IPS-18c (cell line): ENCODE measurements around the gene KLHL34.

ENCODE experiments used
- H3K4me3 ChIP-seq: 2 replicates; pipeline ENCODE4 v1.7.0; 2013; ENCODE audit warnings: low read depth, mild to moderate bottlenecking, low read length, moderate library complexity; ENCODE audit not compliant: insufficient read depth
- H3K9me3 ChIP-seq: one replicate; pipeline ENCODE4 v1.6.1; 2013; ENCODE audit warnings: mild to moderate bottlenecking, low read length, moderate library complexity; ENCODE audit not compliant: control insufficient read depth, insufficient read depth

Gene KLHL34

DNA sequence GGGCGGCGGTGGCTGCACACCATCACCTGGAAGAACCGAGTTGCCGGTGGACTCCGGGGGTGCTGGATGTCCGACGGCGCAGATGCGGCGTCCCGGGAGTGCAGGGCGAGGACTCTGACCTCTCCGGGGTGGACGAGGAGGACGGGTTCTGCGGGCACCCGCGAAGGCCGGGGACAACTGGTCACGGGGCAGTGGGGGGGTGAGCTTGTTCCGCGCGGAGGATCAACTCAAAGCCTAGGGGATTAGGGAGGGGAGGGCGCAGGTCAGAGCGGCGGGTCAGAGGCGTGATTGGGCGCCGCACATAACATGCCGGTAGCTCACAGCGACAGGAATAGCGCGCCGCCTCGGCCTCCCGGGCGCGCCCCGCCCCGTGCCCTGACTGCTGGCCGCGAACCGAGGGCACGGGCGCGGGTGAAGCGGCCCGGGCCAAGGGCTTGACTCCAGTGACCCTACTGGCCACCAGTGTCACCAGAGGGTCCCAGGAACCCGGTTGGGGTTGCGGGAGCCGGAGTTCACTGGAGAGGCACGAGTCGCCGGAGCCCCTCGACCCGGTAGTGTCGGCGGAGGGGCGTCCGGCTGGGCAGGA, at the start of gene KLHL34:
KLHL34 (minus strand) TSS at position 179 of the 586 bp plus-strand sequence. CDS start 542 bp downstream, outside the sequence.
- no peak within 1 kb of the TSS for H3K4me3 ChIP-seq
- H3K9me3 ChIP-seq = peaks cover 4% of the 10 kb centered on the region

DNA sequence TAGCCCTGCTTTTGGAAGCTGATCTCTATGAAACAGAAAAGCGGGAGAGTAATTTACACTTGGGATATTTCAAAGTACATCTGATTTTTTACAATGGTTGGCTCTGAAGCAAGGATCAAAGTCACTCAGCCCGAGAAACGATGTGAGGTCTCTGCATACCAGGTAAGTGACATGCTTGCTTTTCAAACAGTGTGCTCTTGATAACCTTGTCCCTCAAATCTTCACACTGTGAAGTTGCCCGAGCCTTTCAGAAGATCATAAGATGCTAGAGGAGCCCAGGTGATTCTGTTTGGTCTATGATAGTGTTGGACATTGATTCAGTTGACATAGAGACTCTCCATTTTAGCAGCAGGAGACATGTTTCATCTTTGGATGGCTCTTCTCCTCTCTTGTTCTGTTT, 47.1 kb upstream of the KLHL34 start:
- Histone ChIP-seq H3K4me3 (no peak overlapping the region), H3K9me3 (no peaks in the 10 kb centered on the region)

DNA sequence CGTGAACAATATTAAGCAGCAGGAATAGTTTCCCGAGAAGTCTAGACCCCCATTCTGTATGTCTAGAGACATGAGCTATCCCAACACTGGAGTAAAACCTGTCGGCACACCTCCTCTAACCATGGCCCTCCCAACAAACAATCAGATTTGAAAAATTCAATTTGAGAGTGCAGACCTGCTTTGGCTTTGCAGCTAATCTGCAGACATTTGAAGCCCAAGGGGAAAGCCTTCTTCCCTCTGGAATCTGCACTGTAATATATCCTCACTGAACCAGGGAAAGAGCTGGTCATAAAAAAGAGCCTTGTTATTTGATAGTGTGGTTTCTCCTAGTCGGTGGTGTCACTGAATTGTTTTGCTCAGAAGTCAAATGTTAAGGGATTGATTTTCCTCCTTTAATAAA, 44.6 kb upstream of the KLHL34 start:
- no peaks in the 10 kb centered on the region for H3K9me3 ChIP-seq
- H3K4me3 ChIP-seq = no peak overlapping the region

GRCh38 chrX:21700967-21701366, 42.8 kb upstream of the KLHL34 start:
- no peak overlapping the region for H3K4me3 ChIP-seq

GRCh38 chrX:21700275-21700674, 42.1 kb upstream of the KLHL34 start:
- Histone ChIP-seq H3K9me3 (no peaks in the 10 kb centered on the region), H3K4me3 (no peak overlapping the region)

More at GRCh38 chrX:21700967-21701366, 42.8 kb upstream of the KLHL34 start:
- no peaks in the 10 kb centered on the region for H3K9me3 ChIP-seq

DNA sequence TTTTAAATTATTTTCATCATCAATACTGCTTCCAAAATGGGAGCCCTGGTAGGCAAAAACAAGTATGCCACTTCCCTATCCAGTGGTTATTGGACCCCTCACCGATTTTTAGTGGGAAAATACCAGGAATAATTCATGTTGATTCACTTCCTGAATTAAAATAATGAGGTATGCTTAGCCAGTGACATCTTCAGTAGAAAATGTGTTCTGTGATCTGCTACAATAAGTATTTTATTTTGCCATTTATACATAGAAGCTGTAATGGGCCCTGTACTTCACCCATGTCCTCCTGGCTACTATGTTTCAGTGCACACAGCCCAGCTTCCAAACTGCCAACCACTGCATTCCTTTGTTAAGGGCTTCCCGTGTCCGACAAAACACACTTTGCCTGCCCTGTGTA, 41.0 kb upstream of the KLHL34 start:
- H3K4me3 ChIP-seq = no peak overlapping the region

DNA sequence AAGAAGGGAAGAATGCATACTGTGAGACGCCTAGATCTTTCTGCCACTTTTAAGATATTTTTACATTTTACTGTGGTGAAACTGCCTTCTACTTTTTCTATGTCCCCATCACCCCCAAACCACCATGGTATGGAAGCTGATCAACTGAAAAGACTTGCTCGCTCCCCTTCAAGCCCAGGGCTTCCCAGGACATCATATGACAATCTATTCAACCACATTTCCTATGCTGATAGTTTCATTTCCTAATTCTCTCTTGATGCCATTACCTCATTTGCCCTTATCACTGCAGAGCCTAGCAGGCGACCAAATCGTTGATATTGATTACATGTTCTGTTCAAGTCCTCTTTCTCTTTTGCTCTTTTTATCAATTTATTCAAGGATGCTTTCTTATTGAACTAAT, 40.1 kb upstream of the KLHL34 start:
- H3K9me3 ChIP-seq = no peaks in the 10 kb centered on the region

More for the DNA sequence above, 41.0 kb upstream of the KLHL34 start:
- no peaks in the 10 kb centered on the region for H3K9me3 ChIP-seq

GRCh38 chrX:21691512-21692018, 33.4 kb upstream of the KLHL34 start:
- Histone ChIP-seq H3K4me3 (no peak overlapping the region), H3K9me3 (no peaks in the 10 kb centered on the region)

More for the DNA sequence above, 40.1 kb upstream of the KLHL34 start:
- H3K4me3 ChIP-seq = no peak overlapping the region

- H3K9me3 ChIP-seq = no peaks in the 10 kb centered on the region
- no peak overlapping the region for H3K4me3 ChIP-seq
These were observed 25.8 kb upstream of the KLHL34 start for GRCh38 chrX:21683941-21684340.

GRCh38 chrX:21678048-21678612, 20.0 kb upstream of the KLHL34 start:
- Histone ChIP-seq H3K9me3 (no peaks in the 10 kb centered on the region), H3K4me3 (no peak overlapping the region)

DNA sequence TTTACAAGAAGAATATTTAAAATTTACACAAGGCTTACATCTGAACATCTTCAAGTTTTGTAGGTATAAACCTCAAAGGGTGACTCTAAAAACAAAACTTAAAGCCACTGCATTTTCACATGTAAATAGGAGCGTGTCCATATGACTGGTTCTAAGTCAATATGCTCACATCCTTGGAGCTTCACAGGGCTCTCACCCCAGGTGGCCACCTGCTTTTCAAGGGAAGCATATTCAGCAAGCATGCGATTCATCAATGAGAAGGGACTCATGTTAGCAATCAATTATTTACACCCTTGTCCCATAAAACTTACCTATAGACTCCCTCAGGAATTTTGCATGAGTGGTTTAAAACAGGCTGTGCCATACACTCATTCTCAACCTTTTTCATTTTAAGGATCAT, 17.8 kb upstream of the KLHL34 start:
- no peaks in the 10 kb centered on the region for H3K9me3 ChIP-seq
- no peak overlapping the region for H3K4me3 ChIP-seq

- Histone ChIP-seq H3K9me3 (no peaks in the 10 kb centered on the region), H3K4me3 (no peak overlapping the region)
These were observed 16.5 kb upstream of the KLHL34 start for GRCh38 chrX:21674430-21675186.

DNA sequence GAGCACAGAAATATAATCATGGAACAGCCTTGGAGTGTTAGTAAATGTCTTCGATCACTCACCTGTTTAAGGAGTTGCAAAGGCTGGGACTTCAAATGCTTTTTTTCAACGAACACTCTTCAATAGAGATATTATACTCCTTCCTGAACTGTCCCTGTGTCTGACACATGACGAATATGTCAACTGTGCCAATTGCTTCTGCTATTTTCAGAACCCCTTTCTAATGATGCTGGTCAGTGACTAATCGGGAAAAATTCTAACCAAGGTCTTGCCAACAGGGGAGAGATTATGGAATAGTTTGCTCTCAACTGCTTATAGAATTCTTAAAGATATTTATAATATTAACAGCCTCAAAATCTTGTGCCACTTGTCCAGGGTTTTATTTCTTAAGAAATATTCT, 8.5 kb upstream of the KLHL34 start:
- Histone ChIP-seq H3K4me3 (no peak overlapping the region), H3K9me3 (peaks cover 2% of the 10 kb centered on the region)

GRCh38 chrX:21666252-21666651, 8.1 kb upstream of the KLHL34 start:
- no peak overlapping the region for H3K4me3 ChIP-seq
- H3K9me3 ChIP-seq = peaks cover 2% of the 10 kb centered on the region

- H3K4me3 ChIP-seq = no peak overlapping the region
- peaks cover 2% of the 10 kb centered on the region for H3K9me3 ChIP-seq
These were observed 4.6 kb upstream of the KLHL34 start for GRCh38 chrX:21662761-21663160.

DNA sequence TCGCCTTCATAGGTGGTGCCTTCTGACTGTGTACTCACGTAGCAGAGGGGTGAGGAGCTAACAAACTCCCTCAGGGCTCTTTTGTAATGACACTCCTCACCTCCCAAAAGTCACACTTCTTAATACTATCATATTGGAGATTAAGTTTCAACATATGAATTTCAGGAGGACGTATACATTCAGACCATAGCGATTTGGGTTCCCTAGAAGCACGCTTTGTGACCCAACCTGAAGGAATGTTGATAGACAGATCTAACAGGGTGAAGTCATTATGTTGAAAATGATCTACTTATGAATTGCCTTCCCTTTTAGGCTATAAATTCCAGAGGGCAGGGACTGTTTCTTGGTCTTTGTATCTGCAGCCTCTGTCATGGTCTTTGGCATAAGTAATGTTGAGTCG, 3.2 kb upstream of the KLHL34 start:
- Histone ChIP-seq H3K9me3 (peaks cover under 1% of the 10 kb centered on the region), H3K4me3 (no peak overlapping the region)

DNA sequence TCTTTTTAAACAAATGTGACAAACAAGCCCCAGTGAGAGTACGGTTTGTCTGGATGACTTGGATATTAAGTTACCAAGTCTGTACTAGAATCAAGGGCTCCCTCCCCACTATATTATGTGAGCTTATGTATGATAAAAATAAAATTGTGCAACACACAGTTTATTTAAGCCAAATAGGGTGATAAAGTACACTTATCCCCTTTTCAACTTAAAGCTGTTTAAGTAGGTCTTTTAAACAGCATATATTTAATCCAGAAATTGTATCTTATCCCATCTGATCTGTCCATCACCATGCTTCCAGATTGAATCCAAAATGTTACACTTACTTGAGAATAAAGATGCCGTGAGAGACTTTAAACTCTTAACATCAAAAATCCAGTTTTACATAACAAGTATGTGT, 2.0 kb upstream of the KLHL34 start:
- Histone ChIP-seq H3K9me3 (peaks cover 4% of the 10 kb centered on the region), H3K4me3 (no peak overlapping the region)

GRCh38 chrX:21659320-21659719, 1.2 kb upstream of the KLHL34 start:
- H3K4me3 ChIP-seq = no peak overlapping the region
- peaks cover 4% of the 10 kb centered on the region for H3K9me3 ChIP-seq
